HPDE6-E6E7 (cell line): ENCODE measurements around the gene KCNMA1.

Experiments
- DNase-seq: peaks from one replicate; pipeline ENCODE4 v3.0.0; 2011; ENCODE audit warnings: missing footprints; ENCODE audit errors: extremely low spot score

Gene KCNMA1

DNA sequence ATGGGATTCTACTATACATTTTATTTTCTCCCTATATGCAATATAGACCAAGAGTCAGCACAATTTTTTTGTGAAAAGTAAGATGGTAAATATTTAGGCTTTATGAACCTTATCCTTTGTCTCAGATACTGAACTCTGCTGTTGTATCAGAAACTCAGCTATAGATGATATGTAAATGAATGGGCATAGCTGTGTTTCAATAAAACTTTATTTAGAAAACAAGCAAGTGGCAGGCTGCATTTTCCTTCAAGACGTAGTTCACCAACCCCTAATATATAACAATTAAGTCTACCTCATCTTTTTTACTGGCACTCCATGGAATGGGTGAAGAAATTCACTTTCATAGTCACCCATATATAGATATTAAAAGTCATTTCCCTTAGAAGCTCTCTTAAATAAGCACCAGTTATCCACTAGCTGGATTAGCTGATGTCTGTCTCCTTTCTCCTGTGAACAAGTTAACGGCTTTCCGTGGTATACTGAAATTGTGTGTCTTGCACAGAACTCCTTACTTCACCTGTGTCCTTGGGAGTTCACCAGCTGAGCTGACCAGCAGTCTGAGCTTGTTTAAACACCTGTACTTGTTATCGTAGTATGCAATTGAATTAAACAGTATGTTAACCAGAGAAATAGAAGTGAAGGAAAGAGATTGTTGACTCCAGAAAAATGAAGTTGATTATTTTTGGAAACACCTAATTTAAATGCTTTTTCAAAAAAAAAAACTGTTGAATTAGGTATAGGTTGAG is 770.6 kb downstream of the KCNMA1 start:
- DNase-seq = no peak

DNA sequence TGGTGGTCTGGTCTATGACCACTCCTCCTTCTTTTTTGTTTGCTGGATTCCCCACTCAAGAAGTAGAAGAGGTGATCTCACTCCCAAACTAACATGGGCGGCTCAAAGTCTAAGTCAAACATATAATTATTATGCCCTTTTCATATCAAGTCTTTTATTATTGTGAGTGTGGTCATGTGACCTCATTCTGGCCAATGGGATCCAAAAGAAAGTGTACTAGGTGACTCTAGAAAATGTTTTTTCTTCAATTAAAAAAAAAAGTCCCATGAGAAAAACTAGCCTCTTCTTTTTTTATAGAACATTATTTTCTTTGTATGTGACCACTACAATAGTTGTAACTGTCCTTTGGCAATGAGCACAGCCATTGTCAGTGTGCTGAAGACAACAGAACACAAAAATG is 772.7 kb downstream of the KCNMA1 start:
- DNase-seq = no peak

DNA sequence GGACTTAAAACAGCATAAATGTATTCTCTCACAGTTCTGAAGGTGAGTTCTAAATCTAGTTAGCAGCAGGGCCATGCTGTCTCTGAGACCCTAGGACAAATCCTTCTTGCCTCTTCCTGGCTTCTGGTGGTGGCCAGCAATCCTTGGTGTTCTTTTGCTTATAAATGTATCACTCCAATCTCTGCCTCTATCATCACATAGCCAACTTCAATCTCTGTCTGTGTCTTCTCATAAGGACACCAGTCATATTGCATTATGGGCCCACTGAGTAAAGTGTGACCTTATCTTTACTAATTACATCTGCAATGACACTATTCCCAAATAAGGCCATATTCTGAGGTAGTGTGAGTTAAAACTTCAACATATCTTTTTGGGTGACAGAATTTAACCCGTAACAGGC is 778.9 kb downstream of the KCNMA1 start:
- DNase-seq = no peak

DNA sequence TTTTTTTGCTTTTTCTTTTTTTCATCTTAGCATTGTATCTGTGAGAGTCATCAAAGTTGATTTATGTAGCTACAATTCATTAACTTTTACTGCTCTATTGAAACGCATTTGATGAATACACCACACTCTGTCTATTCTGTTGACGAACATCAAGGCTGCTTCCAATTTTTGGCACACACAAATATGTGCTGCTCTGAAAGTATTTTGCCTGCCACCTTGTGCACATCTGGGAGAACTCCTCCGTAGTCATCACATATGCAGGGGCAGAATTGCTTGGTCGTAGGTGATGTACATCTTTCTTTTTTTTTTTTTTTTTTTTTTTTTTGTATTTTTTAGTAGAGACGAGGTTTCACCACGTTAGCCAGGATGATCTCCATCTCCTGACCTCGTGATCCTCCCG is 796.8 kb downstream of the KCNMA1 start:
- no peak for DNase-seq

DNA sequence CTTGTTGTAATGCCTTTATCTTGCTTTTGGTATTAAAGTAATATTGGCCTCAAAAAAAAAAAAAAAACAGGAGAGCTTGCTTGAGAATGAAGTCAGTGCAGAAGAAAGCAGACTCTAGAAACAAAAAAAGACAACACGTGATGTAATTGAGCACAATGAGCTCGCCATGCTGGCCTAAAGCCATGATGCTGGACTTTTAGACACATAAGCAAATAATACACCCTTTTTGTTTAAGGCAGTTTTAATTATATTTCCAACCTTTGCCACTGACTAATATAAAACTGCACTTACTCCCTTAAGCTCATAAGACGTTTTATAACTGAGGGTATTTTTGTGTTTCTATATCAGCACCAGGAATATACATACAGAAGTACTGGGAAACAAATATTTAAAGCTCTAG is 798.3 kb downstream of the KCNMA1 start:
- DNase-seq = no peak

DNA sequence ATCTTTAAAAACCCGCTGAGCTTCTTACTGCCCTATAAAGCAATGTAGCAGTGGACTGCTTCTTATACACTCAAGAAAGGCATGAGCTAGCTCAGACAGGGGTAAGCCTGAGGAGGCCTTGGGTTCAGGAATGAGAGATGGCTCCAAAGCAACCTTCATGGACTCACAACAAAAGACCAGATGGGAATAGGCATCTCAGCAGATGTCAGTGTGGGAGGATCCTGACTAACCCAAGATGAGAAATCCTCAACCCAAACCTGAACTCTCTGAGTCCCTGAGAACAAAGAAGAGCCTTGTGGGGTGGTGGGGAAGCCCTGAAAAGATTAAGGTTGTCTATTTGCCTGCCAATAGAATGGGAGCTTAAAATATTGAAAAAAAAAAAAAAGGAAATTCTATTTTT is 807.4 kb downstream of the KCNMA1 start:
- no peak for DNase-seq

DNA sequence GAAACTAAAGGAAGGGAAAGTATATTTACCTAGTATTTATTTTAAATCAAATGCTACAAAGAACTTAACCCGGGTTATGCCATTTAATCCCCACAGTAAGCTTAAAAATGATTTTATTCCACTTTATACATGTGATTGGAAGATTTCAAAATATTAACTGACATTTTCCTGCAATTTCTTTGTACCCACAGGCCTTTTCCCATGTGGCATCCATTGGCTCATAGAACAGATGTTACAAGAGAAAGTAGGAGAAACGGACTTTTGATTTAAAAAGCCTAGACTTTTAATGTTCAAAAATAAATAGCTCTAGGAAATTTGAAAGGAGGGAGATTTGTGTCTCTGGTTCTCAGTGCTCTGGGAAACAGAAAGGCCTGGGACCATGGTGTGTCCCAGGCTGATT is 807.9 kb downstream of the KCNMA1 start:
- DNase-seq = no peak
